COLO668 (cell line): ENCODE results near the gene TAPBP.

Experiments used
- DNase-seq: peaks from one replicate; lab custom pipeline; 2025; ENCODE audit not compliant: unreplicated experiment; lab: John Stamatoyannopoulos, UW

The TAPBP gene

GRCh38 chr6:33320315-33321181, 6.7 kb upstream of the TAPBP start:
- DNase-seq, result peak; percentile 17

GRCh38 chr6:33319939-33320314, 6.0 kb upstream of the TAPBP start:
- DNase-seq, result no peak

- no peak for DNase-seq
Observed at GRCh38 chr6:33318426-33319073, 4.7 kb upstream of the TAPBP start.

- DNase-seq, result peak; percentile 85
Observed at GRCh38 chr6:33317669-33318425, 4.0 kb upstream of the TAPBP start, which contains the start of gene ZBTB22. TSS of gene ZBTB22 (minus strand) at chr6:33317744. CDS start at chr6:33316916, 828 bp downstream.

- DNase-seq, result peak; percentile 65
Observed at GRCh38 chr6:33317419-33317668, 3.5 kb upstream of the TAPBP start.

- DNase-seq, result no peak
Observed at GRCh38 chr6:33316603-33317418, 2.9 kb upstream of the TAPBP start.

GRCh38 chr6:33315793-33316602, 2.1 kb upstream of the TAPBP start:
- DNase-seq, result no peak

GRCh38 chr6:33314943-33315792, 1.3 kb upstream of the TAPBP start:
- DNase-seq, result peak; percentile 48

- DNase-seq, result peak; percentile 55
Observed at GRCh38 chr6:33314515-33314942, 651 bp upstream of the TAPBP start.

- peak; percentile 28 for DNase-seq
Observed at GRCh38 chr6:33313105-33313708, 671 bp downstream of the TAPBP start.

GRCh38 chr6:33312361-33313104, 1.3 kb downstream of the TAPBP start:
- peak; percentile 58 for DNase-seq

GRCh38 chr6:33306356-33306755, 7.5 kb downstream of the TAPBP start:
- no peak for DNase-seq

GRCh38 chr6:33305052-33305451, 8.8 kb downstream of the TAPBP start:
- no peak for DNase-seq

- DNase-seq, result no peak
Observed at GRCh38 chr6:33304216-33304615, 9.7 kb downstream of the TAPBP start.

- DNase-seq, result no peak
Observed at GRCh38 chr6:33301877-33302276, 12.0 kb downstream of the TAPBP start.

- peak; percentile 91 for DNase-seq
Observed at GRCh38 chr6:33299237-33299944, 14.5 kb downstream of the TAPBP start.

- peak; percentile 50 for DNase-seq
Observed at GRCh38 chr6:33298773-33299236, 15.1 kb downstream of the TAPBP start, which contains the start of gene RGL2. TSS of gene RGL2 (minus strand) at chr6:33298942. CDS start at chr6:33298610, 332 bp downstream.
